Epithelial cell of proximal tubule (primary cell): ENCODE measurements around the gene SLC26A3. TPM values are rescaled to one million over a fixed set of nuclear protein-coding genes. Genes with fewer than 3 reads are reported as not detected.
A peak's percentile ranks its signal among the peaks of the same experiment; 100 is the strongest.

Experiments
- DNase-seq: peaks from one replicate; pipeline ENCODE4 v3.0.0-alpha.2; 2011; ENCODE audit warnings: low read depth
- H3K4me3 ChIP-seq: 2 replicates; pipeline ENCODE4 v1.5.1; 2011; ENCODE audit warnings: low read depth, mild to moderate bottlenecking, low read length
- CTCF ChIP-seq: conservative IDR thresholded peaks from 2 replicates; pipeline ENCODE4 v1.5.1; 2012; ENCODE audit warnings: low read depth, mild to moderate bottlenecking, low read length
- total RNA-seq: library from RNA; depleted of rRNA; stranded (reverse); fragments of >200 nt; gene quantifications from 2 replicates; pipeline ENCODE4 v1.2.3, GENCODE V29; 2015

SLC26A3 gene
- total RNA-seq, 1 donor from 2014 or later, result not detected

GRCh38 chr7:107767391-107767790 lies 35.6 kb downstream of the SLC26A3 start:
- DNase-seq, result no peak
- H3K4me3 ChIP-seq, result no peak overlapping the region
- TF ChIP-seq CTCF, result no peak

- no peak overlapping the region for H3K4me3 ChIP-seq
- DNase-seq, result no peak
- TF ChIP-seq CTCF, result no peak
Observed at GRCh38 chr7:107758667-107759066, 44.4 kb downstream of the SLC26A3 start.

- no peak overlapping the region for H3K4me3 ChIP-seq
- DNase-seq, result no peak
- TF ChIP-seq CTCF, result peak; percentile 42
Observed at GRCh38 chr7:107754642-107755041, 48.4 kb downstream of the SLC26A3 start.

- no peak for DNase-seq
- no peak for TF ChIP-seq CTCF
- no peak overlapping the region for H3K4me3 ChIP-seq
Observed at GRCh38 chr7:107751113-107751512, 51.9 kb downstream of the SLC26A3 start.

GRCh38 chr7:107746006-107746405 lies 57.0 kb downstream of the SLC26A3 start:
- TF ChIP-seq CTCF, result no peak
- DNase-seq, result no peak
- no peak overlapping the region for H3K4me3 ChIP-seq

GRCh38 chr7:107744345-107744750 lies 58.7 kb downstream of the SLC26A3 start:
- peak overlapping the region; percentile 91 for H3K4me3 ChIP-seq
- no peak for DNase-seq
- no peak for TF ChIP-seq CTCF

GRCh38 chr7:107743567-107744344 lies 59.3 kb downstream of the SLC26A3 start, which contains the start of gene CBLL1:
Gene CBLL1, plus strand, starts transcription at chr7:107744142. Its CDS starts 22 bp downstream, at chr7:107744164.
- TF ChIP-seq CTCF, result peak; percentile 79
- peak within 1 kb of the TSS; percentile 91 for H3K4me3 ChIP-seq
- DNase-seq, result peak; percentile 70
